Central memory CD8-positive, alpha-beta T cell (primary cell): ENCODE measurements around the gene NEURL1B.
"Not testable (repeated sequence)": the region's sequence is repeated elsewhere in the genome, so short reads cannot be mapped to it uniquely, and the experiment has no call there.

Experiments used
- ATAC-seq: fragments of 150-1000 bp; cut with Tn5 transposase; replicated peaks from 2 replicates; pipeline ENCODE4 v1.10.0; 2022; ENCODE audit warnings: mild to moderate bottlenecking, moderate FRiP score, moderate number of reproducible peaks; ENCODE audit not compliant: poor library complexity, severe bottlenecking; ENCODE audit errors: extremely low read depth
- DNase-seq, 2 donors: peaks; one replicate each; pipeline ENCODE4 v3.0.0; 2021; ENCODE audit warnings: low spot score in 2 of 2
- H3K27ac Mint-ChIP-seq: one replicate; pipeline ENCODE4 v1.8.0; 2022; ENCODE audit warnings: low read depth, mild to moderate bottlenecking, moderate library complexity, mixed read lengths
- H3K27me3 Mint-ChIP-seq: one replicate; pipeline ENCODE4 v1.8.0; 2022; ENCODE audit warnings: mixed read lengths
- H3K36me3 Mint-ChIP-seq: one replicate; pipeline ENCODE4 v1.8.0; 2022; ENCODE audit warnings: mild to moderate bottlenecking, moderate library complexity, mixed read lengths; ENCODE audit not compliant: insufficient read depth
- H3K4me1 Mint-ChIP-seq: one replicate; pipeline ENCODE4 v1.8.0; 2022; ENCODE audit warnings: mixed read lengths
- H3K4me3 Mint-ChIP-seq: one replicate; pipeline ENCODE4 v1.8.0; 2022; ENCODE audit warnings: mild to moderate bottlenecking, moderate library complexity, mixed read lengths
- H3K9me3 Mint-ChIP-seq: one replicate; pipeline ENCODE4 v1.8.0; 2022; ENCODE audit warnings: mixed read lengths

The NEURL1B gene

DNA sequence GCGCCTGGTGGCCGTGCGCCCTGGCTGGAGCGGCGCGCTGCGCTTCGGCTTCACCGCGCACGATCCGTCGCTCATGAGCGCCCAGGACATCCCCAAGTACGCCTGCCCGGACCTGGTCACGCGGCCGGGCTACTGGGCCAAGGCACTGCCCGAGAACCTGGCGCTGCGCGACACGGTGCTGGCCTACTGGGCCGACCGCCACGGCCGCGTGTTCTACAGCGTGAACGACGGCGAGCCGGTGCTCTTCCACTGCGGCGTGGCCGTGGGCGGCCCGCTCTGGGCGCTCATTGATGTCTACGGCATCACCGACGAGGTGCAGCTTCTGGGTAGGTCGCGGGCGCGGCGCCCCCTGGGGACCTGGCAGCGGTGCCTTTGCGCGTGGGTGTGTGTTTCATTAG, 28.9 kb downstream of the NEURL1B start:
- DNase-seq: no peak
- H3K27ac Mint-ChIP-seq: no peak overlapping the region
- H3K9me3 Mint-ChIP-seq: peaks cover 5% of the 10 kb centered on the region
- no peak for ATAC-seq
- peaks cover 2% of the 10 kb centered on the region for H3K36me3 Mint-ChIP-seq
- peaks cover 11% of the 10 kb centered on the region for H3K27me3 Mint-ChIP-seq
- no peaks in the 10 kb centered on the region for H3K4me1 Mint-ChIP-seq
- H3K4me3 Mint-ChIP-seq: no peak overlapping the region

DNA sequence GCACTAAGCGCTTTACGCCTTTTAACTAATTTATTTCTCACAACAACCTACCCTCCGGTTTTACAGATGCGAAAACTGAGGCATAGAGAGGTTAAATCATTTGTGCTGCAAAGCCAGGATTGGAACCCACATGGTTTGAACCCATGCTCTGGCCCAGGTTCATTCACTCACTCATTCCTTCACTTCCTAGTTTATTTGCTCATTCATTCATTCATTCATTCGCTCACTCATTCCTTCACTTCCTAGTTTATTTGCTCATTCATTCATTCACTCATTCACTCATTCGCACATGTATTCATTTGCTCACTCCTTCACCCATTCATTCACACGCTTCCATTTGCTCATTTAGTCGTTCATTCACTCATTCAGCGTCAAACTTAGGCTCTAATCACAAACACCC, 29.4 kb downstream of the NEURL1B start:
- no peaks in the 10 kb centered on the region for H3K4me1 Mint-ChIP-seq
- H3K9me3 Mint-ChIP-seq: peaks cover 5% of the 10 kb centered on the region
- peaks cover 2% of the 10 kb centered on the region for H3K36me3 Mint-ChIP-seq
- peaks cover 6% of the 10 kb centered on the region for H3K27me3 Mint-ChIP-seq
- DNase-seq (no peak), ATAC-seq (no peak)
- no peak overlapping the region for H3K4me3 Mint-ChIP-seq
- H3K27ac Mint-ChIP-seq: no peak overlapping the region

DNA sequence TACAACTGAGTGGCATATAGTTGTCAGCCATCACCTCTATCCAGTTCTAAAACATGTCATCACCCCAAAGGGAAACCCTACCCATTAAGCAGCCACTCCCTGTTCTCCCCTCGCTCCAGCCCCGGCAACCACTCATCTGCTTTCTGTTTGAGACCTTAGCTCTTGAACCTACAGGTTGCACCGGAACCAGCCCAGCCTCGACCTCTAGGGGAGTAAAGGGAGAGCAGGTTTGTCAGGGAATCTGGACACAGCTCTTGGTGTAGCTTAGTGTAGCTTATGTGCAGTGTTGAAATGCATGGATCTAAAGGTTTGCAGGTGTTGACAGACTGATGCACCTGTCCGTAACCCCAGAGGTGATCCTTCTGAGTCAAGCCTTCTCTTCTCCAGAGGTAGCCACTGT, 30.0 kb downstream of the NEURL1B start:
- ATAC-seq (no peak), DNase-seq (no peak)
- Mint-ChIP-seq H3K27ac (no peak overlapping the region), H3K9me3 (peaks cover 5% of the 10 kb centered on the region), H3K4me1 (no peaks in the 10 kb centered on the region), H3K27me3 (no peaks in the 10 kb centered on the region), H3K4me3 (no peak overlapping the region), H3K36me3 (peaks cover 2% of the 10 kb centered on the region)

DNA sequence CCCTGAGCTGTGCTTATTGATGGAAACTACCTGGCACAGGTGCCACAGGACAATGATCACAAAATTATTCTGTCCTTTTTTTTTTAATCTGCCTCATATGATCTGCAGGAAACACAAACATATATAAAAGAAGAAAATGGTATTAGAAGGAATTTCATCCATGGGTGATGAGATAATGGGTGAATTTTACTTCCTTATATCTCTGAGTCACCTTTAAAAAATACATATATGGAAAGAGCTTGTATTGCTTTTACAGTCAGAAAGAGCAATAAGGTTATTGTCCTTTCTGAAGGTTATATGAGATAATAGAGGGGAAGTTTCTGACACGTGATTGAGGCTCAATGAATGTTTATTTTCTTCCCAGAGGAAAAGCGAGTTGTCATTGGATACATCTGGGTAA, 31.6 kb downstream of the NEURL1B start:
- no peak overlapping the region for H3K4me3 Mint-ChIP-seq
- no peak overlapping the region for H3K27ac Mint-ChIP-seq
- no peak for ATAC-seq
- peaks cover 2% of the 10 kb centered on the region for H3K36me3 Mint-ChIP-seq
- peaks cover 5% of the 10 kb centered on the region for H3K9me3 Mint-ChIP-seq
- H3K27me3 Mint-ChIP-seq: no peaks in the 10 kb centered on the region
- H3K4me1 Mint-ChIP-seq: no peaks in the 10 kb centered on the region
- DNase-seq: no peak

DNA sequence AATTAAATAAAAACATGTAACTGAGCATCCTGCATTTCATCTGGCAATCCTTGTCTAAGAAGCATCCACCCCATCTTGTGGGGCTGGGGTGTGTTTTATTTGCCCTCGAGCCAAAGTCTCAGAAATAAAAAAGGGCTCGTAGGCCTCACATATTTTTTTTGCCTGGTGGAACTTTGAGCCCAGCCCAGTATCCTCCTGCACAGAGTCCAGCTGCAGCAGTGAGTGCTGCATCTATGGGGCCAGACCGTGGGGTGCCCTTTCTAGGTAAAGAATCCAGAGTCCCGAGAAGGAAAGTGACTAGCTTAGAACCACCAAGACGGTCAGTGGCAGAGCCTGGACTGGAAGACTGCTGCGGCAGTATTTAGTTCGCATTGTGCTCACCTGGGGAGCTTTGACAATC, 33.1 kb downstream of the NEURL1B start:
- Mint-ChIP-seq H3K9me3 (peaks cover 5% of the 10 kb centered on the region), H3K36me3 (peaks cover 2% of the 10 kb centered on the region), H3K27me3 (no peaks in the 10 kb centered on the region), H3K27ac (no peak overlapping the region), H3K4me1 (no peaks in the 10 kb centered on the region), H3K4me3 (no peak overlapping the region)
- ATAC-seq (no peak), DNase-seq (no peak)

DNA sequence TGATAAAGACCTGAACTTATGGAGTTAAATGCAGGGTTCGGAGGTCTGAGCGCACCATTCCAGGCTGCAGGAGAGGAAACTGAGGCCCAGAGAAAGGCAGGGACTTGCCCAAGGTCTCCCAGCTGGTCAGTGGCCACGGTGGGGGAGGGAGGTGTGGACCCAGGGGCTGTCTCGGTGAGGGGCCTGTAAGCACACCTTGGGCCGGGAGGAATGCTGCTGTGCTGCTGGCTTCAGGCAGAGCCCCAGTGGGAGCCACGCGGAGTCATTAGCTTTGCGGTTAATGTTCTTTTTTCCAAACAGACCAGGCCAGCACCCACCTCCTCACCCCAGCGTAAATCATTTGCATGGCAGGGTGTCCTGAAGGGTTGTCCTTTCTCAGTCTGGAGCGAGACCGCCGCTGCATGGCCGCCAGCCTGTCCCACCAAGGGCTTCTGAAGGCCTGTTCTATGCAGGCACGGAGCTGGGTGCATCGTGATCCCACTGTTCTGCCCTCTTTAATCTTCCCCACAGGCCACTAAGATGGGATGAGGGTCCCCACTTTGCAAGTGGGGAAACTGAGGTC, 35.9 kb downstream of the NEURL1B start:
- H3K36me3 Mint-ChIP-seq: peaks cover 2% of the 10 kb centered on the region
- no peak overlapping the region for H3K27ac Mint-ChIP-seq
- H3K27me3 Mint-ChIP-seq: no peaks in the 10 kb centered on the region
- ATAC-seq (no peak), DNase-seq (no peak)
- no peaks in the 10 kb centered on the region for H3K4me1 Mint-ChIP-seq
- no peak overlapping the region for H3K4me3 Mint-ChIP-seq
- no peaks in the 10 kb centered on the region for H3K9me3 Mint-ChIP-seq

DNA sequence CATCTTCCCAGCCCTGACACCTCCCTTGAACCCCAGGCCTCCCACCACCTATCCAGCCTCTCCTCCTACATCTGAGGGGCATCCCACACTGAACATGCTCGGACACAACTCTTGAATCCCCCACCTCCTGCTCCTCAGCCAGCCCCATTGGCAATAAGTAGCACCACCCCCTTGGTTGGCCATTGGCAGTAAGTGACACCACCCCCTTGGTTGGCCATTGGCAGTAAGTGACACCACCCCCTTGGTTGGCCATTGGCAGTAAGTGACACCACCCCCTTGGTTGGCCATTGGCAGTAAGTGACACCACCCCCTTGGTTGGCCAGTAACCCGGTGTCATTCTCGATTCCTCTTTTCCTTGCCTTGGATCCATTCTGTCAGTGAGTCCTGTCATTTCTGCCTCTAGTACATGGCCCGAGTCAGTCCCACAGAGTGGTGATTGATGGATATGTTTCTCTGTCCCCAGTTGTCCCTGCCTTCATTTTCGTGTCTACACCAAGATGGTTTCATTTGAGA, 37.4 kb downstream of the NEURL1B start:
- not testable (repeated sequence) for H3K27ac Mint-ChIP-seq, H3K9me3 Mint-ChIP-seq, H3K4me3 Mint-ChIP-seq, H3K27me3 Mint-ChIP-seq, ATAC-seq, H3K36me3 Mint-ChIP-seq, H3K4me1 Mint-ChIP-seq, DNase-seq

DNA sequence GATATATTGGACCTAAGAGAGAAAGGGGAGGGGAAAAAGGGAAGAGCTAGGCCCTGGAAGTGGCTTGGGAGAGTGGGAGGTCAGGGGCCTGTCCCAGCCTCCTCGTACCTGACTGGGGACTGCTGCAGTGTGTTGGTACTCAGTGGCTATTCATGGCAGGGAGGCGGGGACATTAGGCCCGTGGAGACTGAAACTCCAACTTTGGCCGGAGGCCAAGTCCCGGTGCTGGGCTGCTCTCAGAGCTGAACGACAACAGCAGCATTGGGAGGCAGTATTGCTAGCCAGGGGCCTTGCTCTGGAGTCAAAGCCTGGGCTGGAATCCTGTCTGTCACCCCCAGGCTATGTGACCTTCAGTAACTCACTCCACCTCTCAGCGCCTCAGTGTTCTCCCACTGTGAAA, 37.8 kb downstream of the NEURL1B start:
- DNase-seq (no peak), ATAC-seq (no peak)
- Mint-ChIP-seq H3K4me3 (no peak overlapping the region), H3K27me3 (peaks cover 8% of the 10 kb centered on the region), H3K36me3 (peaks cover 3% of the 10 kb centered on the region), H3K4me1 (peaks cover 7% of the 10 kb centered on the region), H3K9me3 (no peaks in the 10 kb centered on the region), H3K27ac (no peak overlapping the region)

DNA sequence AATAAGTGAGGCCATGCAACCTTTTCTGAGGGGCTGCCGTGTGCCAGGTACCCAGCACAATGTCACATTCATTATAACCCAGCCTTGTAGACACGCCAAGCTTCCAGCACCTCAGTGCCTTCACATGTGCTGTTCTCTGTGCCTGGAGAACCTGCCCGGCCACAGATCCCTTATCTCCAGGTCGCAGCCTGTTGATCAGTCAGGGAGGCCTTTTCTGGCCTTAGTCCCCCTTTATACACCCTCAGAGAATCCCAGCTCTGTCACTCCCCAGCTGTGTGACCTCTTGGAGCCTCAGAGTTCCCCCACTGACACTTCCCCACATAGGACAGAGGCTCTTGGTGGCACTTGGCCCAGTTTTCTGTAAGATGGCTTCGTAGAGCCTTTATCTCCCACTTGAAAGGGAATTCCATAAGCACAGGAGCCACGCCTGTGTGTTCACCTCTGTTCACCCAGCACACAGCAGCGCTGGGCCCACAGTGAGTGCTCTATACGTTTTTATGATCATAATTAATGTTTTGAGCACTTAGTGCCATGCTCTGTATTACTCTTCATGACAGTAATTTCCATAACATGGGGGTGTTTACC, 38.7 kb downstream of the NEURL1B start:
- Mint-ChIP-seq H3K27ac (no peak overlapping the region), H3K9me3 (no peaks in the 10 kb centered on the region), H3K4me1 (peaks cover 7% of the 10 kb centered on the region)

DNA sequence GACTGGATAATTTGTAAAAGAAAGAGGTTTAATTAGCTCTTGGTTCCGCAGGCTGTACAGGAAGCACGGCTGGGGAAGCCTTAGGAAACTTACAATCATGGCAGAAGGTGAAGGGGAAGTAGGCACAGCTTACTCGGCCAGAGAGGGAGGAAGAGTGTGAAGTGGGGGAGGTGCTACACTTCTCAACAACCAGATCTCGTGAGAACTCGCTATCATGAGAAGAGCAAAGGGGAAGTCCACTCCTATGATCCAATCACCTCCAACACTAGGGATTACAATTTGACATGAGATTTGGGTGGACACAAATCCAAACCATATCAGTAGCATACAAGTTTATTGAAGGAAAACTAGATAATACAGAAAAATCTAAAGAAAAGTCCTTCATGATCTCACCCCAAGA, 39.9 kb downstream of the NEURL1B start:
- no peak for ATAC-seq
- H3K36me3 Mint-ChIP-seq: peaks cover 7% of the 10 kb centered on the region
- H3K4me1 Mint-ChIP-seq: peaks cover 7% of the 10 kb centered on the region
- DNase-seq: no peak
- H3K27me3 Mint-ChIP-seq: peaks cover 8% of the 10 kb centered on the region
- H3K9me3 Mint-ChIP-seq: no peaks in the 10 kb centered on the region
- no peak overlapping the region for H3K27ac Mint-ChIP-seq
- no peak overlapping the region for H3K4me3 Mint-ChIP-seq

More for the DNA sequence above, 38.7 kb downstream of the NEURL1B start:
- DNase-seq: no peak
- no peak for ATAC-seq
- Mint-ChIP-seq H3K4me3 (no peak overlapping the region), H3K36me3 (peaks cover 7% of the 10 kb centered on the region), H3K27me3 (peaks cover 8% of the 10 kb centered on the region)

DNA sequence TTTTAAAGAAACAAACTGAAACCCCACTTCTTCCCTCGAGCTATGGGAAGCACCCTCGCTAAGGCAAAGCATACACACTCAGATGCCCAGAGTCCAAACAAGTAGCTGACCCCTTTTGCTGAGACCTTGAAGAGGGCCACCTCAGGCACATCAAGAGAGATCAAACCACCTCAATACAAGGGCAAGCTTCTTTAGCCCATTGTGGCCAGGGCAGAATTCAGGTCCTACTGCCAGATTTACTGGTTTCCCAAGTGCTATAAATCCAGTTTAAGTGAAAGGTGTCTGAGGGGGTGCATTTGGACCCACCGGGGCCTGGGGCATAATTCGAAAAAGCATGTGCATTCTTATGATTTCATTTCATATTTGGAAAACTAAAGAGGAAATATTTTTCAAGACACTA, 40.4 kb downstream of the NEURL1B start:
- peaks cover 8% of the 10 kb centered on the region for H3K27me3 Mint-ChIP-seq
- peaks cover 7% of the 10 kb centered on the region for H3K36me3 Mint-ChIP-seq
- H3K4me1 Mint-ChIP-seq: peaks cover 7% of the 10 kb centered on the region
- H3K4me3 Mint-ChIP-seq: no peak overlapping the region
- no peaks in the 10 kb centered on the region for H3K9me3 Mint-ChIP-seq
- H3K27ac Mint-ChIP-seq: no peak overlapping the region
- ATAC-seq (no peak), DNase-seq (no peak)

DNA sequence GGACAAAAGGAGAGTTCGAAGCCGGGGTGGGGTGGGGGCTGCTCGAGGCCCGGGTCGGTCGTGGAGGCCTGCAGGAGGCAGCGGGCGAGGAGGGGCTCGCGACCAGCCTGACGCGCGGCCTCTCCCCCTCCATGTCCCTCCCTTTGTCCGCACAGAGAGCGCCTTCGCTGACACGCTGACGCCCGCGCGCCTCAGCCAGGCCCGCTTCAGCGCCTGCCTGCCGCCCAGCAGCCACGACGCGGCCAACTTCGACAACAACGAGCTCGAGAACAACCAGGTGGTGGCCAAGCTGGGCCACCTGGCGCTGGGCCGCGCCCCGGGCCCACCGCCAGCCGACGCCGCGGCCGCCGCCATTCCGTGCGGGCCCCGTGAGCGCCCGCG, 42.2 kb downstream of the NEURL1B start:
- no peak for DNase-seq
- no peak for ATAC-seq
- peak overlapping the region; percentile 71 for H3K4me3 Mint-ChIP-seq
- H3K9me3 Mint-ChIP-seq: no peaks in the 10 kb centered on the region
- H3K27me3 Mint-ChIP-seq: peaks cover 8% of the 10 kb centered on the region
- peak overlapping the region; percentile 86 for H3K27ac Mint-ChIP-seq
- H3K36me3 Mint-ChIP-seq: peaks cover 7% of the 10 kb centered on the region
- peaks cover 7% of the 10 kb centered on the region for H3K4me1 Mint-ChIP-seq

DNA sequence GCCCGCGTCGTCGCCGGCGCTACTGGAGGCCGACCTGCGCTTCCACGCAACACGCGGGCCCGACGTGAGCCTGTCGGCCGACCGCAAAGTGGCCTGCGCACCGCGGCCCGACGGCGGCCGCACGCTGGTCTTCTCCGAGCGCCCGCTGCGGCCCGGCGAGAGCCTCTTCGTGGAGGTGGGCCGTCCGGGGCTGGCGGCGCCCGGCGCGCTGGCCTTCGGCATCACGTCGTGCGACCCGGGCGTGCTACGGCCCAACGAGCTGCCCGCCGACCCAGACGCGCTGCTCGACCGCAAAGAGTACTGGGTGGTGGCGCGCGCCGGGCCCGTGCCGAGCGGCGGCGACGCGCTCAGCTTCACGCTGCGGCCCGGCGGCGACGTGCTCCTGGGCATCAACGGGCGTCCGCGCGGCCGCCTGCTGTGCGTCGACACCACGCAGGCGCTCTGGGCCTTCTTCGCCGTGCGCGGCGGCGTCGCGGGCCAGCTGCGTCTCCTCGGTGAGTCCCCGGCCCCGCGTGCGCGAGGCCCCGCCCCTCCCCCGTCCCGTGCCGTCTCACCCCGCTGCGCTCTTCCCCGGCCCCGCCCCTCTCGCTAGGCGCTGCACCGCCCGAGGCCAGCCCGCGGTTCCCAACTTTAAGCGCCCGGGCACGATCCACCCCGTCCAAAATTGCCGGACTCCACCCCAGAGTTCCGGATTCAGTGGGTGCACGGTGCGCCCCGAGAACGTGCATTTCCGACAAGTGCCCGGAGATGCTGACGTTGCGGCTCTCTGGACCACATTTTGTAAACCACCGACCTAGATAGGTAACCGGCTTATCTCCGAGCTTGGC, 42.8 kb downstream of the NEURL1B start:
- H3K9me3 Mint-ChIP-seq: no peaks in the 10 kb centered on the region
- ATAC-seq: peak; percentile 58

More for the DNA sequence above, 42.8 kb downstream of the NEURL1B start:
- no peak for DNase-seq
- H3K4me1 Mint-ChIP-seq: peaks cover 7% of the 10 kb centered on the region
- peaks cover 7% of the 10 kb centered on the region for H3K36me3 Mint-ChIP-seq
- peak overlapping the region; percentile 71 for H3K4me3 Mint-ChIP-seq
- peaks cover 8% of the 10 kb centered on the region for H3K27me3 Mint-ChIP-seq
- no peak overlapping the region for H3K27ac Mint-ChIP-seq
